Measurements from ENCODE around the gene RAB3A.

- TF ChIP-seq CTCF (IDR thresholded peaks at IDR 0.05; ENCODE audit: low read depth, low read length): no peak
- no peak for TF ChIP-seq POLR2A (IDR thresholded peaks at IDR 0.05; ENCODE audit: extremely low read depth, insufficient read length)
- TF ChIP-seq MAX (IDR thresholded peaks at IDR 0.05; ENCODE audit: low read depth, low read length): no peak
Observed at GRCh38 chr19:18176367-18177310, 27.2 kb downstream of the RAB3A start.

Measured in NB4 (cell line).